Measurements from ENCODE around the gene GNPTAB. TPM values are rescaled to one million over a fixed set of nuclear protein-coding genes. Genes with fewer than 3 reads are reported as not detected.

The GNPTAB gene
- total RNA-seq, 1 experiment from 2014 or later = 21.0 TPM

- H2AFZ ChIP-seq (ENCODE audit: low read length) = no peak overlapping the region
- no TSS peak for BruUV-seq (replicated peaks)
- intact Hi-C loops (cut with micrococcal nuclease) = loop anchor here (5.0 to 10.0 kb wide), 4 partner anchors 360 to 1775 kb away; partner anchors contain the start of gene IGF1
- H4K20me1 ChIP-seq (ENCODE audit: low read length) = no peaks in the 10 kb centered on the region
- no peaks in the 10 kb centered on the region; the same call in 1 of the 2 replicates for H3K36me3 ChIP-seq (ENCODE audit: low read depth, low read length)
- ATAC-seq (peak; percentile 56), DNase-seq (no peak)
- ChIA-PET CTCF (interaction anchor here (0.5 to 0.7 kb wide), 4 partner anchors 56 to 346 kb away, joined by 3 to 4 read pairs (median 4); no protein-coding TSS in a partner anchor), POLR2A (ENCODE audit: unreplicated experiment) (interaction anchor here (0.6 kb wide), 2 partner anchors 363 to 1732 kb away, joined by 3 read pairs; no protein-coding TSS in a partner anchor)
- H3K27ac ChIP-seq (ENCODE audit: low read length) = no peak overlapping the region
- no peaks in the 10 kb centered on the region for H3K9me2 ChIP-seq (replicated peaks; ENCODE audit: low read length)
- no peak overlapping the region for H3K4me3 ChIP-seq (ENCODE audit: low read length)
- no peaks in the 10 kb centered on the region for H3F3A ChIP-seq (ENCODE audit: low read length, unreplicated experiment)
- no peaks in the 10 kb centered on the region for H3K79me2 ChIP-seq (ENCODE audit: low read length)
- no peak overlapping the region for H3K4me2 ChIP-seq (ENCODE audit: low read length)
- H3K9me3 ChIP-seq (ENCODE audit: low read length) = no peaks in the 10 kb centered on the region
- no peak for TF ChIP-seq EZH2phosphoT487 (IDR thresholded peaks at IDR 0.05; ENCODE audit: borderline replicate concordance, low read length)
- TF ChIP-seq, protein P1, sequence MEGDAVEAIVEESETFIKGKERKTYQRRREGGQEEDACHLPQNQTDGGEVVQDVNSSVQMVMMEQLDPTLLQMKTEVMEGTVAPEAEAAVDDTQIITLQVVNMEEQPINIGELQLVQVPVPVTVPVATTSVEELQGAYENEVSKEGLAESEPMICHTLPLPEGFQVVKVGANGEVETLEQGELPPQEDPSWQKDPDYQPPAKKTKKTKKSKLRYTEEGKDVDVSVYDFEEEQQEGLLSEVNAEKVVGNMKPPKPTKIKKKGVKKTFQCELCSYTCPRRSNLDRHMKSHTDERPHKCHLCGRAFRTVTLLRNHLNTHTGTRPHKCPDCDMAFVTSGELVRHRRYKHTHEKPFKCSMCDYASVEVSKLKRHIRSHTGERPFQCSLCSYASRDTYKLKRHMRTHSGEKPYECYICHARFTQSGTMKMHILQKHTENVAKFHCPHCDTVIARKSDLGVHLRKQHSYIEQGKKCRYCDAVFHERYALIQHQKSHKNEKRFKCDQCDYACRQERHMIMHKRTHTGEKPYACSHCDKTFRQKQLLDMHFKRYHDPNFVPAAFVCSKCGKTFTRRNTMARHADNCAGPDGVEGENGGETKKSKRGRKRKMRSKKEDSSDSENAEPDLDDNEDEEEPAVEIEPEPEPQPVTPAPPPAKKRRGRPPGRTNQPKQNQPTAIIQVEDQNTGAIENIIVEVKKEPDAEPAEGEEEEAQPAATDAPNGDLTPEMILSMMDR (conservative IDR thresholded peaks at IDR 0.05; ENCODE audit: low read depth, low read length) = no peak
- no peak for TF ChIP-seq EZH2 (IDR thresholded peaks at IDR 0.05; ENCODE audit: low read length, unreplicated experiment)
- H3K4me1 ChIP-seq (ENCODE audit: insufficient read depth, low read length) = no peaks in the 10 kb centered on the region
- no peak overlapping the region for H3K9ac ChIP-seq (ENCODE audit: low read length)
- H3K27me3 ChIP-seq (ENCODE audit: low read length) = no peaks in the 10 kb centered on the region
These were observed 58.6 kb downstream of the GNPTAB start for GRCh38 chr12:101772012-101772775.

DNA sequence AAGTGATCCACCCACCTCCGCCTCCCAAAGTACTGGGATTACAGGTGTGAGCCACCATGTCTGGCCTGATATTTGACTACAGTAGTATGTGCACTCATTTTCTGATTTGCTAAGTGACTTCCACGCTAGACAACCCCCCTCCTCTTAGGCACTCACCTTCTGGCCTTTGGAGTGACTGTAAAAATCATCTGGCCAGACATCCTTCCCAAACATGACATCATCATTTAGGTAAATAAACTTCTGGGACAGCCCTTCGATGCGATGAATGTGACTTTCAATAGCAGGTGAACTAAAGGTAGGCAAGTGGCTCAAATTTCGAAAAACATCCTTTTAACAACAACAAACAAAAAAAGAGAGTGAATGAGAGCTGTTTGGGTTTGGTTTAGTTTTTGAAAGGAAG lies 60.9 kb downstream of the GNPTAB start:
- Histone ChIP-seq H3K9me2 (replicated peaks; ENCODE audit: low read length) (no peaks in the 10 kb centered on the region), H3K9ac (ENCODE audit: low read length) (no peak overlapping the region), H2AFZ (ENCODE audit: low read length) (no peak overlapping the region), H3K4me1 (ENCODE audit: insufficient read depth, low read length) (0 out of 2 replicates have a peak, but pooled peaks cover 1% of the 10 kb centered on the region), H4K20me1 (ENCODE audit: low read length) (no peaks in the 10 kb centered on the region), H3K79me2 (ENCODE audit: low read length) (no peaks in the 10 kb centered on the region), H3K36me3 (ENCODE audit: low read depth, low read length) (no peaks in the 10 kb centered on the region; the same call in 1 of the 2 replicates), H3K27me3 (ENCODE audit: low read length) (no peaks in the 10 kb centered on the region), H3F3A (ENCODE audit: low read length, unreplicated experiment) (no peaks in the 10 kb centered on the region), H3K4me3 (ENCODE audit: low read length) (no peak overlapping the region), H3K4me2 (ENCODE audit: low read length) (no peak overlapping the region), H3K9me3 (ENCODE audit: low read length) (no peaks in the 10 kb centered on the region), H3K27ac (ENCODE audit: low read length) (no peak overlapping the region)
- BruUV-seq (replicated peaks) = no TSS peak
- ChIA-PET POLR2A (ENCODE audit: unreplicated experiment) (no interaction called here), CTCF (no interaction called here)
- TF ChIP-seq EZH2 (IDR thresholded peaks at IDR 0.05; ENCODE audit: low read length, unreplicated experiment) (no peak), EZH2phosphoT487 (IDR thresholded peaks at IDR 0.05; ENCODE audit: borderline replicate concordance, low read length) (no peak)
- TF ChIP-seq, protein P1 (conservative IDR thresholded peaks at IDR 0.05; ENCODE audit: low read depth, low read length) = no peak
- no peak for DNase-seq
- intact Hi-C loops (cut with micrococcal nuclease) = loop anchor here (5.0 to 10.0 kb wide), 4 partner anchors 358 to 1777 kb away; partner anchors contain the start of gene IGF1
- no peak for ATAC-seq

- no peaks in the 10 kb centered on the region for H3K9me2 ChIP-seq (replicated peaks; ENCODE audit: low read length)
- ChIA-PET CTCF (no interaction called here), POLR2A (ENCODE audit: unreplicated experiment) (no interaction called here)
- H3K9me3 ChIP-seq (ENCODE audit: low read length) = no peaks in the 10 kb centered on the region
- no peaks in the 10 kb centered on the region for H3K79me2 ChIP-seq (ENCODE audit: low read length)
- no peak overlapping the region for H3K4me2 ChIP-seq (ENCODE audit: low read length)
- DNase-seq (no peak), ATAC-seq (no peak)
- no TSS peak for BruUV-seq (replicated peaks)
- H3K27me3 ChIP-seq (ENCODE audit: low read length) = no peaks in the 10 kb centered on the region
- H3K36me3 ChIP-seq (ENCODE audit: low read depth, low read length) = no peaks in the 10 kb centered on the region; the same call in 1 of the 2 replicates
- H3K4me3 ChIP-seq (ENCODE audit: low read length) = no peak overlapping the region
- H3F3A ChIP-seq (ENCODE audit: low read length, unreplicated experiment) = no peaks in the 10 kb centered on the region
- no peaks in the 10 kb centered on the region for H4K20me1 ChIP-seq (ENCODE audit: low read length)
- peaks cover 9% of the 10 kb centered on the region; the same call in 1 of the 2 replicates for H3K4me1 ChIP-seq (ENCODE audit: insufficient read depth, low read length)
- intact Hi-C loops (cut with micrococcal nuclease) = no loop called here
- H2AFZ ChIP-seq (ENCODE audit: low read length) = no peak overlapping the region
- no peak overlapping the region for H3K9ac ChIP-seq (ENCODE audit: low read length)
- H3K27ac ChIP-seq (ENCODE audit: low read length) = no peak overlapping the region
- TF ChIP-seq, protein P1 (conservative IDR thresholded peaks at IDR 0.05; ENCODE audit: low read depth, low read length) = no peak
- TF ChIP-seq EZH2phosphoT487 (IDR thresholded peaks at IDR 0.05; ENCODE audit: borderline replicate concordance, low read length) = no peak
- no peak for TF ChIP-seq EZH2 (IDR thresholded peaks at IDR 0.05; ENCODE audit: low read length, unreplicated experiment)
These were observed 62.0 kb downstream of the GNPTAB start for GRCh38 chr12:101768781-101769180.

Measured in PC-3 (cell line).